ENCODE results near the gene GPR78.
"Not testable (repeated sequence)": the region's sequence is repeated elsewhere in the genome, so short reads cannot be mapped to it uniquely, and the experiment has no call there.

GPR78 gene

GRCh38 chr4:8612646-8613045 lies 32.5 kb downstream of the GPR78 start:
- WGBS, result 94% methylated on average over 8 of the region's 8 CpGs
- Histone ChIP-seq H3K4me3 (ENCODE audit: low read length) (no peak overlapping the region), H3K9me3 (ENCODE audit: insufficient read depth, low read depth, low read length) (no peaks in the 10 kb centered on the region), H3K27ac (ENCODE audit: low read depth, low read length) (no peak overlapping the region), H3K27me3 (ENCODE audit: insufficient read depth, low read length) (no peaks in the 10 kb centered on the region), H3K9ac (ENCODE audit: low read depth, low read length) (no peak overlapping the region), H3K4me1 (ENCODE audit: insufficient read depth, low read length) (no peaks in the 10 kb centered on the region), H3K36me3 (ENCODE audit: insufficient read depth, low read length) (peaks cover 6% of the 10 kb centered on the region)

GRCh38 chr4:8613421-8614364 lies 33.5 kb downstream of the GPR78 start:
- Histone ChIP-seq H3K36me3 (ENCODE audit: insufficient read depth, low read length) (peaks cover 6% of the 10 kb centered on the region), H3K27ac (ENCODE audit: low read depth, low read length) (no peak overlapping the region)
- 94% methylated on average over 35 of the region's 35 CpGs for WGBS

DNA sequence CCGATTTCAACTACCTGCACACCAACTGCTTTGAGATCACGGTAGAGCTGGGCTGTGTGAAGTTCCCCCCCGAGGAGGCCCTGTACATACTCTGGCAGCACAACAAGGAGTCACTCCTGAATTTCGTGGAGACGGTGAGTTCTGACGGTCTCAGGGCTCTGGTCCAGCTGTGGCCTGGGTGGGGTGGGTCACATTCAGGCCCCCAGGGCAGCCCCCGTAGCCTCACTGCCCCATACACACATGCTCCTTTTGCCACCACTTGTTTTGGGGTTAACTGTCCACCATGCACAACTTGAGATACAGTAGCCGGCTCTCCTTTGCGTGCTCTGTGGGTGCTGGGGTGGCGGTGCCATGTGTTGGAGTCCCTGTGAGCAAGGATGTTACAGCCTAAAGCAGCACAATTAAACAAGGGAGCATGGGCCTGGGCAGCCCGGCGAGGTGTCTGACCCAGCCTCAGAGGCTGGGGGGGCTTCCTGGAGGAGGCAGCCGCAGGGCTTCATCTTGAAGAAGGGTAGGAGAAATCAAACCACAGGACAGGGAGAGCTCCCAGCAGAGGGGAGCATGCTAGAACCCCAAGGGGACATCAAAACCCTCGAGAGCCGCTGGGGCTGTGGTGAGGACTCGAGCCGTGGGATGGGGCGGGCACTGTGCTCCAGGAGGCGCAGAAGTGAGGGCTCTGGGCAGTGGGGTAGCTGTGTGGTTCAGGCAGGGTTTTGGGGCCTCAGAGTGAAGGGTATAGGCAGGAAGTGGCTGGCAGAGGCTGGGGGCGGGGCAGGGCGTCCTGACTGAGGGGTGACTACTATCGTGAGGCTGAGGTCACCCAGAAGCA lies 34.4 kb downstream of the GPR78 start:
- no peak overlapping the region for H3K27ac ChIP-seq (ENCODE audit: low read depth, low read length)
- no peak overlapping the region for H3K4me3 ChIP-seq (ENCODE audit: low read length)
- H3K36me3 ChIP-seq (ENCODE audit: insufficient read depth, low read length), result peaks cover 6% of the 10 kb centered on the region
- no peak overlapping the region for H3K9ac ChIP-seq (ENCODE audit: low read depth, low read length)
- H3K4me1 ChIP-seq (ENCODE audit: insufficient read depth, low read length), result no peaks in the 10 kb centered on the region
- H3K9me3 ChIP-seq (ENCODE audit: insufficient read depth, low read depth, low read length), result no peaks in the 10 kb centered on the region
- no peaks in the 10 kb centered on the region for H3K27me3 ChIP-seq (ENCODE audit: insufficient read depth, low read length)
- 93% methylated on average over 22 of the region's 22 CpGs for WGBS

More at GRCh38 chr4:8613421-8614364, 33.5 kb downstream of the GPR78 start:
- Histone ChIP-seq H3K4me1 (ENCODE audit: insufficient read depth, low read length) (no peaks in the 10 kb centered on the region), H3K9me3 (ENCODE audit: insufficient read depth, low read depth, low read length) (no peaks in the 10 kb centered on the region), H3K4me3 (ENCODE audit: low read length) (no peak overlapping the region), H3K9ac (ENCODE audit: low read depth, low read length) (no peak overlapping the region), H3K27me3 (ENCODE audit: insufficient read depth, low read length) (no peaks in the 10 kb centered on the region)

DNA sequence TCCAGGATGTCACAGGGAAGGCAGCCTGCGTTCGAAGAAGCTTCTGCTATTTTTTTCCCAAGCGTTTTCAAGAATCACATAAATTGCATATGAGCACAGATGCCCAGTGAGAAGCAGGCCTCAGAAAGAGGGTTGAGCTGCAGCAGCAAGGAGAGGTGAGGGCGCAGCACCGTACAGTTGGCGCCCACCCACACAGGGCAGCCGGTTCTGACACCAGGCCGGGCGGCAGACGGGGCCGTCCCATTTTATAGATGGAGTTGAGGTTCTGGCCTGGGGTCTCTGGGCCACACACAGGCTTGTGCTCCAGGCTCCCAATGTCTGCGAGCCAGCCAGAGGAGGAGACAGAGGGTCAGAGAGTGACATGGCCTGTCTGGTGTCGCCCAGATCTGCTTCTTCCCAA lies 35.2 kb downstream of the GPR78 start:
- WGBS, result 90% methylated on average over 13 of the region's 13 CpGs
- Histone ChIP-seq H3K36me3 (ENCODE audit: insufficient read depth, low read length) (peaks cover 6% of the 10 kb centered on the region), H3K27me3 (ENCODE audit: insufficient read depth, low read length) (no peaks in the 10 kb centered on the region)

DNA sequence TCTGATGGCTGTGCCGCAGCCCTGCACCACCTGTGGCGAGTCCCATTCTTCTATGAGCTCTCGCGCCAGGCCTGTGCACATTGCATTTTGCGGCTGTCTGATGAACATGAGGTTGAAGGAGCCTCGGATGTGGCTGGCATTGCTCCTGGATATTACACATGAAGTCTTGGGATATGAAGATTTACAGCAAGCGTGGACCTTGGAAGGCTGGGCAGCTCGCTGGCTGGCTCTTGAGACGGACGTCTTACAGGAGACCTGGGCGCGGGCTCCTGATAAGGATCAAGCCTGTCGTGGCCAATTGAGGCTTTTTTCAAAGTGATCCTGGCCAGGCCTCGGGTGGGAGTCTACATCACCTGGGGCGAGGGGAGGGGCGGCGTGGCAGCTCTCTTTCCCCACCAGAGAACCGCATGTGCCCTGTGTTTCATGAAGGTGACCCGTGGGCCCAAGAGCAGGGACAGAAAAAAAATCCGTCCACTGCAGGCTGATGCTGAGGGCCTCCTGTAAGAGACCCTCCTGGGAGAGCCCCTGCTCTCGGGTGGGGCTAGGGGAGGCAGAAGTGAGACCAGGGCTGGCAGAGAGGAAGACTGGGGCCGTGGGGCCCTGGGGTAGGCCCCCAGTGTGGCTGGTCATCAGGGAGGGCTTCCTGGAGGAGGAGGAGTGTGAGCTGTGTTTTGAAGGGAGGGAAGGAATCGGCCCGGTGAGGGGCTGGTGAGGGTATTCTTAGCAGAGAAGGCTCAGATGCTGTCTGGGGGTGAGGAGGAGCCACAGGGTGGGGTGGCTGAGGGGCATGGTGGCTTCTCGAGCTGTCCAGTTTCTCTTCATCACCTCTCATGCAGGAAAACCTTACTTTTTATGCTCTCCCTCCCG lies 36.0 kb downstream of the GPR78 start:
- H3K27me3 ChIP-seq (ENCODE audit: insufficient read depth, low read length), result no peaks in the 10 kb centered on the region
- WGBS, result 89% methylated on average over 26 of the region's 26 CpGs
- no peaks in the 10 kb centered on the region for H3K4me1 ChIP-seq (ENCODE audit: insufficient read depth, low read length)
- H3K27ac ChIP-seq (ENCODE audit: low read depth, low read length), result no peak overlapping the region
- H3K36me3 ChIP-seq (ENCODE audit: insufficient read depth, low read length), result peaks cover 6% of the 10 kb centered on the region
- H3K9me3 ChIP-seq (ENCODE audit: insufficient read depth, low read depth, low read length), result no peaks in the 10 kb centered on the region
- H3K9ac ChIP-seq (ENCODE audit: low read depth, low read length), result no peak overlapping the region
- H3K4me3 ChIP-seq (ENCODE audit: low read length), result no peak overlapping the region

More for the DNA sequence above, 35.2 kb downstream of the GPR78 start:
- H3K9ac ChIP-seq (ENCODE audit: low read depth, low read length), result no peak overlapping the region
- H3K4me1 ChIP-seq (ENCODE audit: insufficient read depth, low read length), result no peaks in the 10 kb centered on the region
- H3K4me3 ChIP-seq (ENCODE audit: low read length), result no peak overlapping the region
- H3K27ac ChIP-seq (ENCODE audit: low read depth, low read length), result no peak overlapping the region
- no peaks in the 10 kb centered on the region for H3K9me3 ChIP-seq (ENCODE audit: insufficient read depth, low read depth, low read length)

- Histone ChIP-seq H3K4me1 (ENCODE audit: insufficient read depth, low read length) (no peaks in the 10 kb centered on the region), H3K4me3 (ENCODE audit: low read length) (no peak overlapping the region), H3K36me3 (ENCODE audit: insufficient read depth, low read length) (peaks cover 6% of the 10 kb centered on the region), H3K27ac (ENCODE audit: low read depth, low read length) (no peak overlapping the region), H3K9me3 (ENCODE audit: insufficient read depth, low read depth, low read length) (no peaks in the 10 kb centered on the region), H3K27me3 (ENCODE audit: insufficient read depth, low read length) (no peaks in the 10 kb centered on the region), H3K9ac (ENCODE audit: low read depth, low read length) (no peak overlapping the region)
- WGBS, result 91% methylated on average over 16 of the region's 16 CpGs
Observed at GRCh38 chr4:8616831-8617230, 36.6 kb downstream of the GPR78 start.

- H3K36me3 ChIP-seq (ENCODE audit: insufficient read depth, low read length), result peaks cover 6% of the 10 kb centered on the region; the same call in 1 of the 2 replicates
- no peaks in the 10 kb centered on the region for H3K27me3 ChIP-seq (ENCODE audit: insufficient read depth, low read length)
- no peak overlapping the region for H3K4me3 ChIP-seq (ENCODE audit: low read length)
- no peak overlapping the region for H3K9ac ChIP-seq (ENCODE audit: low read depth, low read length)
- WGBS, result 91% methylated on average over 21 of the region's 21 CpGs
- no peaks in the 10 kb centered on the region for H3K9me3 ChIP-seq (ENCODE audit: insufficient read depth, low read depth, low read length)
- no peaks in the 10 kb centered on the region for H3K4me1 ChIP-seq (ENCODE audit: insufficient read depth, low read length)
- no peak overlapping the region for H3K27ac ChIP-seq (ENCODE audit: low read depth, low read length)
Observed at GRCh38 chr4:8617486-8618040, 37.4 kb downstream of the GPR78 start.

DNA sequence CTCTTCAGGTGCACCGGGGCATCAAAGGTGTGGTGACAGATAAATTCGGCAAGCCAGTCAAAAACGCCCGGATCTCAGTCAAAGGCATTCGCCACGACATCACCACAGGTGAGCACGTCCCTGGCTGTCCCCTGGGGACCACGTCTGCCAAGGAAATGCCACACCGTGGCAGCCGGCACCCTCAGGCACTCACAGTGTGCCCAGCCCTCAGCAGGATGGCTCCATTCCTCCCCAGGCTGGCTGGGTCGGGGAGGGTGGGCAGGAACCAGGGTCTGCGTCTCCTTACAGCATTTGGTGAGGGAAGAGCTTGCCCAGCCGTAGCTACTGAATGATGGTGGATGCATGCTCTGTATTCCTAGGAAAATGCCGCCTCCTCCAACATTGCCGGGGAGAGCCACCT lies 38.2 kb downstream of the GPR78 start:
- Histone ChIP-seq H3K4me3 (ENCODE audit: low read length) (no peak overlapping the region), H3K9ac (ENCODE audit: low read depth, low read length) (no peak overlapping the region), H3K4me1 (ENCODE audit: insufficient read depth, low read length) (no peaks in the 10 kb centered on the region), H3K9me3 (ENCODE audit: insufficient read depth, low read depth, low read length) (no peaks in the 10 kb centered on the region), H3K36me3 (ENCODE audit: insufficient read depth, low read length) (peaks cover 6% of the 10 kb centered on the region; the same call in 1 of the 2 replicates), H3K27ac (ENCODE audit: low read depth, low read length) (no peak overlapping the region), H3K27me3 (ENCODE audit: insufficient read depth, low read length) (no peaks in the 10 kb centered on the region)
- 92% methylated on average over 15 of the region's 15 CpGs for WGBS

GRCh38 chr4:8618961-8619720 lies 38.9 kb downstream of the GPR78 start:
- Histone ChIP-seq H3K9ac (ENCODE audit: low read depth, low read length) (no peak overlapping the region), H3K27ac (ENCODE audit: low read depth, low read length) (no peak overlapping the region), H3K36me3 (ENCODE audit: insufficient read depth, low read length) (peaks cover 6% of the 10 kb centered on the region; the same call in 1 of the 2 replicates), H3K9me3 (ENCODE audit: insufficient read depth, low read depth, low read length) (no peaks in the 10 kb centered on the region), H3K4me3 (ENCODE audit: low read length) (no peak overlapping the region), H3K27me3 (ENCODE audit: insufficient read depth, low read length) (no peaks in the 10 kb centered on the region), H3K4me1 (ENCODE audit: insufficient read depth, low read length) (no peaks in the 10 kb centered on the region)
- 91% methylated on average over 28 of the region's 28 CpGs for WGBS

DNA sequence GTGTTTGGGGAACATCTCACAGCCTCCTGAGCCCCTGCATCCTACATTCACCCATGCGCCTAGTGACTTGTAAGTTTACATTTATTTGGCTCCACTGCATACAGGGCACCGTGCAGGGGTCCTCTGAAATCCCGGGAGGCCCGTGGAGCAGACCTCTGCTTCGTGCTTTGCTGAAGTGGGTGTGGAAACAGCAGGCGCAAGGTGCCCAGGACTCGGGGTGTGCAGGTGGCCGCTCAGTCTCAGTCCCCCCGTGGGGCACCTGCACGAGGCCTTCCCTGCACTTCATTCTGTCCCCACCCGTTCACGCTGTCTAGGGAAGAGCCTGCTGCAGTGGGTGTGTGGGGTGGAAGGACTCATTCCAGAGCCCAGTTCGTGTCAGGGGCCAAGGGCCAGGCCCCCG lies 40.9 kb downstream of the GPR78 start:
- not testable (repeated sequence) for H3K4me1 ChIP-seq (ENCODE audit: insufficient read depth, low read length); H3K36me3 ChIP-seq (ENCODE audit: insufficient read depth, low read length); H3K27me3 ChIP-seq (ENCODE audit: insufficient read depth, low read length); H3K4me3 ChIP-seq (ENCODE audit: low read length); H3K9ac ChIP-seq (ENCODE audit: low read depth, low read length); H3K27ac ChIP-seq (ENCODE audit: low read depth, low read length); H3K9me3 ChIP-seq (ENCODE audit: insufficient read depth, low read depth, low read length)
- WGBS, result 93% methylated on average over 7 of the region's 14 CpGs
